ENCODE data around the gene GPANK1. TPM values are rescaled to one million over a fixed set of nuclear protein-coding genes. Genes with fewer than 3 reads are reported as not detected.

Gene GPANK1
- total RNA-seq, 2 experiments from 2014 or later = 9.8 to 11.0 TPM

GRCh38 chr6:31708224-31708623 lies 43.4 kb upstream of the GPANK1 start:
- ChIA-PET CTCF (no interaction called here), POLR2A (interaction anchor here (1.8 kb wide), 1 partner anchor 88 kb away, joined by 5 read pairs; no protein-coding TSS in a partner anchor)
- H3K36me3 Mint-ChIP-seq (ENCODE audit: low read depth) = no peaks in the 10 kb centered on the region
- H3K4me3 Mint-ChIP-seq = no peak overlapping the region
- no peaks in the 10 kb centered on the region for H3K9me3 Mint-ChIP-seq
- peaks cover 12% of the 10 kb centered on the region for H3K4me1 Mint-ChIP-seq (ENCODE audit: low read depth)
- peaks cover 20% of the 10 kb centered on the region for H3K4me1 ChIP-seq (ENCODE audit: insufficient read depth, low read length)
- H3K27ac ChIP-seq (ENCODE audit: low read depth in 1 of 2, low read length in 2 of 2) = no peak overlapping the region
- TF ChIP-seq CTCF (IDR thresholded peaks at IDR 0.05) = no peak
- no peak overlapping the region for H3K27ac Mint-ChIP-seq
- H3K9me3 ChIP-seq (ENCODE audit: control insufficient read depth in 1 of 2, insufficient read depth in 1 of 2, low read length in 2 of 2) = no peaks in the 10 kb centered on the region
- no peaks in the 10 kb centered on the region for H3K27me3 Mint-ChIP-seq
- H3K27me3 ChIP-seq (ENCODE audit: control insufficient read depth in 1 of 2, insufficient read depth in 2 of 2, low read length in 2 of 2) = no peaks in the 10 kb centered on the region
- intact Hi-C loops (cut with DNase I, micrococcal nuclease) = no loop called here
- ATAC-seq (ENCODE audit: poor library complexity) (no peak), DNase-seq (no peak)
- H3K4me3 ChIP-seq (ENCODE audit: low read length) = no peak overlapping the region
- no peaks in the 10 kb centered on the region for H3K36me3 ChIP-seq (ENCODE audit: insufficient read depth, low read length)

GRCh38 chr6:31707701-31708100 lies 42.9 kb upstream of the GPANK1 start:
- no peak for TF ChIP-seq CTCF (IDR thresholded peaks at IDR 0.05)
- ATAC-seq (ENCODE audit: poor library complexity) (no peak), DNase-seq (no peak)
- Histone ChIP-seq H3K4me1 (ENCODE audit: insufficient read depth, low read length) (peaks cover 20% of the 10 kb centered on the region), H3K27me3 (ENCODE audit: control insufficient read depth in 1 of 2, insufficient read depth in 2 of 2, low read length in 2 of 2) (no peaks in the 10 kb centered on the region), H3K9me3 (ENCODE audit: control insufficient read depth in 1 of 2, insufficient read depth in 1 of 2, low read length in 2 of 2) (no peaks in the 10 kb centered on the region), H3K36me3 (ENCODE audit: insufficient read depth, low read length) (no peaks in the 10 kb centered on the region), H3K27ac (ENCODE audit: low read depth in 1 of 2, low read length in 2 of 2) (no peak overlapping the region), H3K4me3 (ENCODE audit: low read length) (no peak overlapping the region)
- Mint-ChIP-seq H3K36me3 (ENCODE audit: low read depth) (peaks cover 2% of the 10 kb centered on the region), H3K4me3 (no peak overlapping the region), H3K9me3 (no peaks in the 10 kb centered on the region), H3K27ac (no peak overlapping the region), H3K4me1 (ENCODE audit: low read depth) (peaks cover 13% of the 10 kb centered on the region), H3K27me3 (no peaks in the 10 kb centered on the region)
- POLR2A ChIA-PET = interaction anchor here (1.8 kb wide), 1 partner anchor 88 kb away, joined by 5 read pairs; no protein-coding TSS in a partner anchor
- CTCF ChIA-PET = no interaction called here
- intact Hi-C loops (cut with DNase I, micrococcal nuclease) = no loop called here

- Mint-ChIP-seq H3K4me1 (ENCODE audit: low read depth) (peaks cover 17% of the 10 kb centered on the region), H3K27ac (no peak within 1 kb of the TSS), H3K27me3 (no peaks in the 10 kb centered on the region), H3K4me3 (no peak within 1 kb of the TSS), H3K36me3 (ENCODE audit: low read depth) (peaks cover 11% of the 10 kb centered on the region), H3K9me3 (no peaks in the 10 kb centered on the region)
- H3K4me3 ChIP-seq (ENCODE audit: low read length) = no peak within 1 kb of the TSS
- no peaks in the 10 kb centered on the region for H3K9me3 ChIP-seq (ENCODE audit: control insufficient read depth in 1 of 2, insufficient read depth in 1 of 2, low read length in 2 of 2)
- intact Hi-C loops (cut with DNase I, micrococcal nuclease) = no loop called here
- H3K27me3 ChIP-seq (ENCODE audit: control insufficient read depth in 1 of 2, insufficient read depth in 2 of 2, low read length in 2 of 2) = no peaks in the 10 kb centered on the region
- TF ChIP-seq CTCF (IDR thresholded peaks at IDR 0.05) = no peak
- ChIA-PET POLR2A (interaction anchor here (1.8 kb wide), 1 partner anchor 87 kb away, joined by 5 read pairs; no protein-coding TSS in a partner anchor), CTCF (interaction anchor here (0.7 kb wide), 1 partner anchor 78 kb away, joined by 4 read pairs; no protein-coding TSS in a partner anchor)
- H3K4me1 ChIP-seq (ENCODE audit: insufficient read depth, low read length) = peaks cover 29% of the 10 kb centered on the region
- ATAC-seq (ENCODE audit: poor library complexity) = no peak
- no peak for DNase-seq
- H3K27ac ChIP-seq (ENCODE audit: low read depth in 1 of 2, low read length in 2 of 2) = no peak within 1 kb of the TSS
- H3K36me3 ChIP-seq (ENCODE audit: insufficient read depth, low read length) = no peaks in the 10 kb centered on the region
Measured at GRCh38 chr6:31706599-31706998, 41.8 kb upstream of the GPANK1 start, which contains the start of gene LY6G6F. LY6G6F (plus strand) TSS chr6:31706866; CDS start chr6:31706907, 41 bp downstream.

Data from CD4-positive, alpha-beta T cell (primary cell).